ENCODE measurements around the gene RAD51.

RAD51 gene

GRCh38 chr15:40775740-40776536 lies 81.0 kb downstream of the RAD51 start:
- no peak for TF ChIP-seq ZNF274 (IDR thresholded peaks at IDR 0.05; ENCODE audit: low read depth, low read length)
- no peak for TF ChIP-seq YY1 (IDR thresholded peaks at IDR 0.05; ENCODE audit: insufficient read depth, insufficient read length)
- no peak for TF ChIP-seq SUZ12 (IDR thresholded peaks at IDR 0.05; ENCODE audit: extremely low read depth, insufficient read depth, insufficient read length)

GRCh38 chr15:40776537-40777141 lies 81.7 kb downstream of the RAD51 start:
- no peaks in the 10 kb centered on the region for H3K9me3 ChIP-seq (ENCODE audit: insufficient read depth, low read length)
- no peak for TF ChIP-seq ZNF274 (IDR thresholded peaks at IDR 0.05; ENCODE audit: low read depth, low read length)
- TF ChIP-seq YY1 (IDR thresholded peaks at IDR 0.05; ENCODE audit: insufficient read depth, insufficient read length) = no peak
- no peak for TF ChIP-seq SUZ12 (IDR thresholded peaks at IDR 0.05; ENCODE audit: extremely low read depth, insufficient read depth, insufficient read length)
- DNase-seq (ENCODE audit: low read depth, low spot score) = no peak
- H3K36me3 ChIP-seq (ENCODE audit: insufficient read depth, insufficient read length, low read length) = peaks cover 72% of the 10 kb centered on the region
- H3K27me3 ChIP-seq (ENCODE audit: insufficient read depth, insufficient read length) = no peaks in the 10 kb centered on the region
- no peak overlapping the region for H3K9ac ChIP-seq (ENCODE audit: insufficient read length, low read depth)
- H3K4me1 ChIP-seq (ENCODE audit: insufficient read depth, insufficient read length) = no peaks in the 10 kb centered on the region
- H3K4me3 ChIP-seq (ENCODE audit: insufficient read length, low read depth) = no peak overlapping the region

More at GRCh38 chr15:40775740-40776536, 81.0 kb downstream of the RAD51 start:
- DNase-seq (ENCODE audit: low read depth, low spot score) = no peak
- Histone ChIP-seq H3K9ac (ENCODE audit: insufficient read length, low read depth) (no peak overlapping the region), H3K4me1 (ENCODE audit: insufficient read depth, insufficient read length) (no peaks in the 10 kb centered on the region), H3K4me3 (ENCODE audit: insufficient read length, low read depth) (no peak overlapping the region), H3K9me3 (ENCODE audit: insufficient read depth, low read length) (no peaks in the 10 kb centered on the region), H3K36me3 (ENCODE audit: insufficient read depth, insufficient read length, low read length) (peaks cover 76% of the 10 kb centered on the region), H3K27me3 (ENCODE audit: insufficient read depth, insufficient read length) (no peaks in the 10 kb centered on the region)
